Trophoblast cell (in vitro differentiated cells and primary cell): Measurements from ENCODE around the gene GDPD4.

ENCODE experiments used
- DNase-seq, 2 donors: peaks; one replicate each; pipeline ENCODE4 v3.0.0-alpha.2; 2016
- H2AFZ ChIP-seq: 2 replicates; pipeline ENCODE4 v1.6.1; 2013; ENCODE audit warnings: low read length, moderate library complexity, mild to moderate bottlenecking; ENCODE audit not compliant: insufficient read depth, poor library complexity
- H2AK5ac ChIP-seq: 2 replicates; pipeline ENCODE4 v1.6.1; 2013; ENCODE audit warnings: mild to moderate bottlenecking, low read length
- H2BK120ac ChIP-seq: 2 replicates; pipeline ENCODE4 v1.6.1; 2013; ENCODE audit warnings: low read length, mild to moderate bottlenecking, moderate library complexity; ENCODE audit not compliant: insufficient read depth, poor library complexity
- H2BK12ac ChIP-seq: 2 replicates; pipeline ENCODE4 v1.6.1; 2013; ENCODE audit warnings: mild to moderate bottlenecking, low read length, moderate library complexity
- H2BK5ac ChIP-seq: 2 replicates; pipeline ENCODE4 v1.6.1; 2013; ENCODE audit warnings: low read length, low read depth, moderate library complexity, mild to moderate bottlenecking; ENCODE audit not compliant: poor library complexity
- H3K14ac ChIP-seq: 2 replicates; pipeline ENCODE4 v1.6.1; 2013; ENCODE audit warnings: mild to moderate bottlenecking, low read length
- H3K18ac ChIP-seq: 2 replicates; pipeline ENCODE4 v1.6.1; 2013; ENCODE audit warnings: mild to moderate bottlenecking, low read length
- H3K23ac ChIP-seq: 2 replicates; pipeline ENCODE4 v1.6.1; 2013; ENCODE audit warnings: low read length
- H3K27ac ChIP-seq: 2 replicates; pipeline ENCODE4 v1.5.1; 2013; ENCODE audit warnings: low read depth, mild to moderate bottlenecking, inconsistent platforms, low read length, moderate library complexity
- H3K27me3 ChIP-seq: 2 replicates; pipeline ENCODE4 v1.6.1; 2013; ENCODE audit warnings: inconsistent platforms, mild to moderate bottlenecking, low read length, moderate library complexity; ENCODE audit not compliant: insufficient read depth
- H3K36me3 ChIP-seq, 2 experiments: 1 replicate in 1 of 2; 2 replicates in 1 of 2; pipeline ENCODE4 v1.6.1; 2013; ENCODE audit warnings: low read length in 2 of 2, mild to moderate bottlenecking in 2 of 2, moderate library complexity in 1 of 2; ENCODE audit not compliant: insufficient read depth in 2 of 2, control insufficient read depth in 1 of 2
- H3K4ac ChIP-seq: 2 replicates; pipeline ENCODE4 v1.6.1; 2013; ENCODE audit warnings: low read depth, mild to moderate bottlenecking, low read length, moderate library complexity
- H3K4me1 ChIP-seq, 2 experiments: 1 replicate in 1 of 2; 2 replicates in 1 of 2; pipeline ENCODE4 v1.6.1; 2013; ENCODE audit warnings: low read length in 2 of 2, mild to moderate bottlenecking in 2 of 2, moderate library complexity in 1 of 2; ENCODE audit not compliant: insufficient read depth in 2 of 2, control insufficient read depth in 1 of 2
- H3K4me2 ChIP-seq: 2 replicates; pipeline ENCODE4 v1.6.1; 2013; ENCODE audit warnings: inconsistent platforms, mild to moderate bottlenecking, low read length, moderate library complexity
- H3K4me3 ChIP-seq: 2 replicates; pipeline ENCODE4 v1.5.1; 2013; ENCODE audit warnings: mild to moderate bottlenecking, low read depth, low read length, inconsistent platforms
- H3K79me1 ChIP-seq: one replicate; pipeline ENCODE4 v1.6.1; 2013; ENCODE audit warnings: low read length
- H3K79me2 ChIP-seq: 2 replicates; pipeline ENCODE4 v1.6.1; 2013; ENCODE audit warnings: low read length, mild to moderate bottlenecking; ENCODE audit not compliant: control insufficient read depth, insufficient read depth, poor library complexity
- H3K9ac ChIP-seq: 2 replicates; pipeline ENCODE4 v1.6.1; 2013; ENCODE audit warnings: mild to moderate bottlenecking, low read length
- H3K9me3 ChIP-seq: 2 replicates; pipeline ENCODE4 v1.6.1; 2013; ENCODE audit warnings: low read depth, mild to moderate bottlenecking, control low read depth, inconsistent platforms, low read length; ENCODE audit not compliant: insufficient read depth
- H4K12ac ChIP-seq: 2 replicates; pipeline ENCODE4 v1.6.1; 2013; ENCODE audit warnings: low read depth, mild to moderate bottlenecking, low read length, moderate library complexity
- H4K8ac ChIP-seq: 2 replicates; pipeline ENCODE4 v1.6.1; 2013; ENCODE audit warnings: low read depth, mild to moderate bottlenecking, low read length, moderate library complexity
- H4K91ac ChIP-seq: one replicate; pipeline ENCODE4 v1.6.1; 2013; ENCODE audit warnings: low read depth, mild to moderate bottlenecking, low read length, moderate library complexity
- whole genome bisulfite sequencing: extraction: QIAGEN DNeasy Blood & Tissue Kit; methylation state at CpG from one replicate; pipeline ENCODE4 v1.1.7; 2013; ENCODE audit warnings: missing lambda C conversion rate; ENCODE audit not compliant: insufficient read length, insufficient coverage; ENCODE audit errors: extremely low coverage; 5-methylcytosine and 5-hydroxymethylcytosine counted together

GDPD4 gene

DNA sequence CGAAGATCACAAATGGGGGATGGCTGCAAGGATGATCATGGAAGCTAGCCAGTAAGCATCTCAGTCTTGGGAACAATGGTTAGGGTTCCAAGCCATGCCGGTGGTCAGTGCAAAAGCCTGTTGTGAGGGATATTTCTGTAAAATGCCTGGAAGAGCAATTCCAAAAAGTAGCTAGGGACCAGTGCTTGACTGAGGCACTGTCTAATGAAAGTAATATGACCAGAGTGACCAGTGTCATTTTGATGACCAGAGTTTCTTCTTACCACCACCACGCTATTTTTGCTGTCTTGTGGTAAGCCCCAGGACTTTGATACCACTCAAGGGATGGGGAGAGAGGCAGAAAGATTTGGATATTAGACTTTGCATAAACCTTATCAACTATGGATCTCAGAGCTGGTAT, 18.4 kb downstream of the GDPD4 start:
- Histone ChIP-seq H3K79me1 (no peaks in the 10 kb centered on the region), H2BK120ac (no peak overlapping the region)

DNA sequence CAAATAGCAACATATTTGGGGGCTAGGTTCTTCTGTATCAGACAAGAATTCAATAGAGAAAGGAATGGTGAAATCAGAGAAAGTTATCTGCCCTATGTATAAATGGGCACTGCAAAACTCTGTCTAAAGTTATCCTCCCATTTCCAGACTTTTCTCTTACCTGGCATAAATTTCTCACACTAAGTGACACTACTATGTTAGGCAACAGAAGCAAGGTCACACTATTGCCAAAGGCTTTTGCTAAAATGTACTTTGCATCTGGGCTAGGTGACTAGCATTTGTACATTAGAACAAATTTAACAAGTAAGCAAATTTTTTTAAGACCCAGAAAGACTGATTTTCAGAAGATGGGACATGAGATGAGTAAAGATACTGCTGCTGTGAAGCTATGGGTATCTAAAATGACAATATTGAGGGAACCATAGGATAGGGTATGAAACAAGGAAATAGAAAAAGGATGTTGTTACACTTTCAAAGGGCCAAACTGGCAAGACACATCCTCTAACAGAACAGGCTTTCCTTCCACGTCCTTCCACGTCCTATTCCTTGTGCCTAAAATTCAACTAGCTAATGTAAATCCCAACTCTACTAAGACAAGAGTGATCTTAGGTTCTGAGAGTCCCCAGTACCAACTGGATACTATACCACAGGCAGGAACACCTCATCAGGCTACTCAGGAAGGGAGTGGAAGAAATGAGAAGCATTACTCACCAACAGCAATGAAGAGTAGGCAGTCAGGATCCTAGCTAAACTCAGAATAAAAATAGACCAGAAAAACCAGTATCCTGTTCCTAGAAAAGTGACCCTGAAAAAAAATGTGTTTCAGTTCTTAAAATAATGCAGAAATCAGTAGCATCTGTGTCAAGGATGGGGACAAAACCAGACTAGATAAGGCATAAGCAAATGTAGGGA, 22.6 kb downstream of the GDPD4 start:
- no peaks in the 10 kb centered on the region for H3K79me1 ChIP-seq
- H3K9me3 ChIP-seq: no peaks in the 10 kb centered on the region
- H4K8ac ChIP-seq: no peak overlapping the region
- H3K4me3 ChIP-seq: no peak overlapping the region
- no peak overlapping the region for H3K27ac ChIP-seq
- no peak overlapping the region for H2BK120ac ChIP-seq
- H4K91ac ChIP-seq: no peak overlapping the region
- H2AFZ ChIP-seq: no peak overlapping the region
- H2BK5ac ChIP-seq: no peak overlapping the region
- no peak overlapping the region for H2AK5ac ChIP-seq
- no peak overlapping the region for H3K4me2 ChIP-seq
- WGBS: no CpG with 5 or more reads among the region's 2 CpGs
- H3K9ac ChIP-seq: no peak overlapping the region
- no peak overlapping the region for H3K14ac ChIP-seq
- no peaks in the 10 kb centered on the region for H3K79me2 ChIP-seq
- peak in 1 of 2 donors; percentile 7 for DNase-seq
- H2BK12ac ChIP-seq: no peak overlapping the region
- no peaks in the 10 kb centered on the region for H3K27me3 ChIP-seq
- no peak overlapping the region for H3K4ac ChIP-seq
- H3K18ac ChIP-seq: no peak overlapping the region
- no peak overlapping the region for H4K12ac ChIP-seq
- H3K23ac ChIP-seq: no peak overlapping the region
- no peaks in the 10 kb centered on the region for H3K4me1 ChIP-seq
- no peaks in the 10 kb centered on the region for H3K36me3 ChIP-seq

More for the DNA sequence above, 18.4 kb downstream of the GDPD4 start:
- Histone ChIP-seq H3K27ac (no peak overlapping the region), H3K36me3 (no peaks in the 10 kb centered on the region), H3K4me2 (no peak overlapping the region), H4K91ac (no peak overlapping the region), H4K8ac (no peak overlapping the region), H3K9me3 (peaks cover 2% of the 10 kb centered on the region), H2BK5ac (no peak overlapping the region), H3K4ac (no peak overlapping the region), H2AFZ (no peak overlapping the region), H3K14ac (no peak overlapping the region), H3K9ac (no peak overlapping the region), H2AK5ac (no peak overlapping the region), H3K79me2 (no peaks in the 10 kb centered on the region), H2BK12ac (no peak overlapping the region), H3K23ac (no peak overlapping the region), H3K4me3 (no peak overlapping the region), H3K4me1 (no peaks in the 10 kb centered on the region), H3K27me3 (no peaks in the 10 kb centered on the region), H4K12ac (no peak overlapping the region), H3K18ac (no peak overlapping the region)
- no CpG with 5 or more reads among the region's 3 CpGs for WGBS
- DNase-seq: no peak

DNA sequence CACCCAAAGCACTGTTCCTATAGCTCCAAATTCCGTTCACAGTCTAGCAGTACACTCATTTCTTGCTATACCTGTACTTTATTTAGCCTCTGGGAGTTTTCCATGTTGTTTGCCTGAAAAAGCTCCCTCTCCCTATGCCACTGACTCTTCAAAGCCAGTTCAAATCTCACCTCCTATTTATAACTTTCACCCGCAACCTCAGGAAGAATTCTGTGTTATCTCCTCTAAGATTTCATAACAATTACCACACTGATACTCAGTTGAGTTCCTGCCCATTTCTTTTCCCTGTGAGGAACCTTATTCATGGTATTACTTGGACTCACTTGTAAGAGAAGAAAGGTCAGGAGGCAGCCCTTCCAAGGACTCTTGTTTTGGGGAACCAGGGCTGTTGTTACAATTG, 25.2 kb downstream of the GDPD4 start:
- Histone ChIP-seq H3K36me3 (no peaks in the 10 kb centered on the region), H3K79me1 (no peaks in the 10 kb centered on the region), H2BK5ac (no peak overlapping the region), H3K4ac (no peak overlapping the region), H3K14ac (no peak overlapping the region), H3K9ac (no peak overlapping the region), H2AK5ac (no peak overlapping the region), H4K8ac (no peak overlapping the region), H4K12ac (no peak overlapping the region), H3K23ac (no peak overlapping the region), H3K4me2 (no peak overlapping the region), H3K9me3 (no peaks in the 10 kb centered on the region), H3K4me3 (no peak overlapping the region), H3K27ac (no peak overlapping the region), H3K4me1 (no peaks in the 10 kb centered on the region), H2AFZ (no peak overlapping the region), H3K79me2 (no peaks in the 10 kb centered on the region), H3K27me3 (no peaks in the 10 kb centered on the region), H2BK12ac (no peak overlapping the region), H3K18ac (no peak overlapping the region), H2BK120ac (no peak overlapping the region), H4K91ac (no peak overlapping the region)
- WGBS: no CpG with 5 or more reads among the region's 2 CpGs
- DNase-seq: peak in 1 of 2 donors; percentile 56

DNA sequence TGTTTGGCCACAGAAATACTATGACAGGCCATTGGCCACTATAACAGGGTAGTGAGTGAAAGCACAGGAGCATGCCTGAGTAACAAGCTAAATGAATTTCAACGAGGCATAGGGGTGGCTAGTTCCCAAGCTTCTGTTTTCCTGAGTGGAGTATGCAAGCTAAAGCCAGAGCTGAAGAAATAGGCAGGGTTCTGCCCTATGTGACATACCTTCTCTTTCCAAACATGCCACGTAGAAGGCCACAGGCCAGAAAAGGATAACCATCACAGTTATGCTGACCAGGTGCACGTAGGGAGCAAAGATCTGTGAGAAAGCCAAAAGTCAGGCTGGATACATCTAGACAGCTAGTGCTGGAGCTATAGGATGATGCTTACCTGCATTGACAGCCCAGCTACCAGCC, 30.6 kb downstream of the GDPD4 start:
- Histone ChIP-seq H3K9me3 (no peaks in the 10 kb centered on the region), H3K18ac (no peak overlapping the region), H3K4me3 (no peak overlapping the region), H4K8ac (no peak overlapping the region), H2BK5ac (no peak overlapping the region), H3K23ac (no peak overlapping the region), H3K79me1 (no peaks in the 10 kb centered on the region), H3K4me2 (no peak overlapping the region), H3K14ac (no peak overlapping the region), H2AFZ (no peak overlapping the region), H2BK120ac (no peak overlapping the region), H4K91ac (no peak overlapping the region), H3K4me1 (no peaks in the 10 kb centered on the region), H3K27ac (no peak overlapping the region), H2BK12ac (no peak overlapping the region), H3K36me3 (no peaks in the 10 kb centered on the region), H4K12ac (no peak overlapping the region), H2AK5ac (no peak overlapping the region), H3K79me2 (no peaks in the 10 kb centered on the region), H3K4ac (no peak overlapping the region), H3K9ac (no peak overlapping the region), H3K27me3 (no peaks in the 10 kb centered on the region)
- peak; percentile 91 to 97 for DNase-seq
- WGBS: no CpG with 5 or more reads among the region's 3 CpGs
